NCI-H2227 (cell line): ENCODE results near the gene ZNF329.

Experiments
- DNase-seq: peaks from one replicate; lab custom pipeline; 2025; ENCODE audit not compliant: unreplicated experiment; lab: John Stamatoyannopoulos, UW

The ZNF329 gene

GRCh38 chr19:58118979-58119733 is 31.4 kb downstream of the ZNF329 start:
- no peak for DNase-seq

- DNase-seq, result no peak
Observed at GRCh38 chr19:58117841-58118575, 32.6 kb downstream of the ZNF329 start.

- no peak for DNase-seq
Observed at GRCh38 chr19:58108546-58108817, 42.1 kb downstream of the ZNF329 start.

- no peak for DNase-seq
Observed at GRCh38 chr19:58107778-58108545, 42.6 kb downstream of the ZNF329 start.

GRCh38 chr19:58098682-58098998 is 51.9 kb downstream of the ZNF329 start:
- peak; percentile 65 for DNase-seq

- peak; percentile 100 for DNase-seq
Observed at GRCh38 chr19:58097781-58098681, 52.6 kb downstream of the ZNF329 start, which contains the start of gene ZSCAN18. TSS of gene ZSCAN18 (minus strand) at chr19:58098231. CDS start at chr19:58090267, 7,964 bp downstream.

- DNase-seq, result no peak
Observed at GRCh38 chr19:58097349-58097748, 53.2 kb downstream of the ZNF329 start.

GRCh38 chr19:58096884-58097283 is 53.7 kb downstream of the ZNF329 start:
- DNase-seq, result no peak

- no peak for DNase-seq
Observed at GRCh38 chr19:58095328-58095727, 55.3 kb downstream of the ZNF329 start.

- DNase-seq, result no peak
Observed at GRCh38 chr19:58093071-58093470, 57.5 kb downstream of the ZNF329 start.

- DNase-seq, result no peak
Observed at GRCh38 chr19:58091251-58091995, 59.2 kb downstream of the ZNF329 start.

GRCh38 chr19:58089846-58090245 is 60.7 kb downstream of the ZNF329 start:
- no peak for DNase-seq

GRCh38 chr19:58088521-58089052 is 62.0 kb downstream of the ZNF329 start:
- DNase-seq, result no peak

- no peak for DNase-seq
Observed at GRCh38 chr19:58086825-58087710, 63.5 kb downstream of the ZNF329 start.

- DNase-seq, result no peak
Observed at GRCh38 chr19:58085348-58085875, 65.2 kb downstream of the ZNF329 start.

GRCh38 chr19:58084596-58085347 is 65.8 kb downstream of the ZNF329 start:
- no peak for DNase-seq

- DNase-seq, result no peak
Observed at GRCh38 chr19:58083021-58083420, 67.6 kb downstream of the ZNF329 start.

- no peak for DNase-seq
Observed at GRCh38 chr19:58079792-58080191, 70.8 kb downstream of the ZNF329 start.
